SJCRH30 (cell line): ENCODE data around the gene AKNA. TPM values are rescaled to one million over a fixed set of nuclear protein-coding genes. Genes with fewer than 3 reads are reported as not detected.
"Not testable (repeated sequence)": the region's sequence is repeated elsewhere in the genome, so short reads cannot be mapped to it uniquely, and the experiment has no call there.

ENCODE experiments used
- DNase-seq, 2 experiments: peaks; one replicate each; pipeline ENCODE4 v3.0.0-alpha.2; 2015 to 2020
- H3K27ac ChIP-seq: fragments of 250-450 bp; sonication (Bioruptor Pico); 2 replicates; pipeline ENCODE4 v1.5.1; 2020; ENCODE audit warnings: mild to moderate bottlenecking, moderate library complexity
- H3K27me3 ChIP-seq: fragments of 250-450 bp; sonication (Bioruptor Pico); 2 replicates; pipeline ENCODE4 v1.5.1; 2020; ENCODE audit warnings: mild to moderate bottlenecking, moderate library complexity
- H3K36me3 ChIP-seq: fragments of 250-450 bp; sonication (Bioruptor Pico); 2 replicates; pipeline ENCODE4 v1.5.1; 2020; ENCODE audit warnings: mild to moderate bottlenecking, moderate library complexity
- H3K4me1 ChIP-seq: fragments of 250-450 bp; sonication (Bioruptor Pico); 2 replicates; pipeline ENCODE4 v1.5.1; 2020; ENCODE audit warnings: mild to moderate bottlenecking, moderate library complexity
- H3K4me3 ChIP-seq: fragments of 250-450 bp; sonication (Bioruptor Pico); 2 replicates; pipeline ENCODE4 v1.5.1; 2020; ENCODE audit warnings: mild to moderate bottlenecking, moderate library complexity
- H3K9me3 ChIP-seq: fragments of 250-450 bp; sonication (Bioruptor Pico); replicated peaks from 2 replicates; pipeline ENCODE4 v1.5.1; 2020; ENCODE audit warnings: mild to moderate bottlenecking, moderate library complexity
- total RNA-seq: library from RNA; depleted of rRNA; stranded (reverse); fragments of >200 nt; shearing (Covaris generic); gene quantifications from 2 replicates; pipeline ENCODE4 v1.2.3, GENCODE V29; 2014

The AKNA gene
- total RNA-seq, 1 experiment from 2014 or later, result 3.1 TPM

DNA sequence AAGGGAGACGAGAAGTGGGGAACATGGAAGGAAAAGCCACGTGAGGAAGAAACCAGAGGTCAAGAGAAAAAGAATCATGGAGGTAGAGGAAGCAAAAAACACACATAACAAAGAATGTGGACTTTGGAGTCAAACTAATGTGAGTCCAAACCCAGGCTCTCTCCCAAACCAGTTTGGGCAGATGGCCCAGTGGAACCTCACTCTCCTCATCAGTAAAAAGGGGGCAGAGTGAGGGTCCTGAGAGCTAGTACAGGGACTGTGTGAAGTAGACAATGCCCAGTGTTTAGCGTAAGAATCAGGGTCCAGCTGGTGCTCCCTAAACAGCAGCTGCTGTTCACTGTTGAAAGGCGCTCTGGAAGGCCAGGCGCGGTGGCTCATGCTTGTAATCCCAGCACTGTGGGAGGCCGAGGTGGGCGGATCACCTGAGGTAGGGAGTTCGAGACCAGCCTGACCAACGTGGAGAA lies 59.4 kb downstream of the AKNA start:
- H3K4me1 ChIP-seq, DNase-seq, H3K36me3 ChIP-seq, H3K4me3 ChIP-seq, H3K27me3 ChIP-seq, H3K27ac ChIP-seq, H3K9me3 ChIP-seq: not testable (repeated sequence)

DNA sequence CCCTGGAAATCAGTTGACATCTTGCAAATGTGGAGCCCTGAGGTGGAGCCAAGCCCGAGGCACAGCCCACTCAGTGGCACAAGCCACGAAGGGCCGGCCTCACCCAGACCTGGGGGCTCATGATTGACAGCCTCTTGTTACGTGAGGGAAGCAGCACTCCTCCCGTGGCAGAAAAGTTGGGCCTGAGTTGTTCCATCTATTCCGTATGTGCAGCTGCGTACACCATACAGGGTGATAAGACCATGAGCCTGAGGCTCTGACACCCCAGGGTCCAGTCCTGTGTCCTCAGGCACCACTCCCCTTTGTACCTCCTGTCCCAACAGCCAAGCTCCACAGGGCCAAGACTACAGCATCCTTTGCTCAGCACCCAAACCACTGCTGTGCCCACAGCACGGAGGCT lies 60.0 kb downstream of the AKNA start:
- Histone ChIP-seq H3K4me1 (no peaks in the 10 kb centered on the region), H3K9me3 (no peaks in the 10 kb centered on the region), H3K36me3 (no peaks in the 10 kb centered on the region), H3K4me3 (no peak overlapping the region), H3K27me3 (peaks cover 2% of the 10 kb centered on the region; the same call in 1 of the 2 replicates), H3K27ac (no peak overlapping the region)
- no peak for DNase-seq

DNA sequence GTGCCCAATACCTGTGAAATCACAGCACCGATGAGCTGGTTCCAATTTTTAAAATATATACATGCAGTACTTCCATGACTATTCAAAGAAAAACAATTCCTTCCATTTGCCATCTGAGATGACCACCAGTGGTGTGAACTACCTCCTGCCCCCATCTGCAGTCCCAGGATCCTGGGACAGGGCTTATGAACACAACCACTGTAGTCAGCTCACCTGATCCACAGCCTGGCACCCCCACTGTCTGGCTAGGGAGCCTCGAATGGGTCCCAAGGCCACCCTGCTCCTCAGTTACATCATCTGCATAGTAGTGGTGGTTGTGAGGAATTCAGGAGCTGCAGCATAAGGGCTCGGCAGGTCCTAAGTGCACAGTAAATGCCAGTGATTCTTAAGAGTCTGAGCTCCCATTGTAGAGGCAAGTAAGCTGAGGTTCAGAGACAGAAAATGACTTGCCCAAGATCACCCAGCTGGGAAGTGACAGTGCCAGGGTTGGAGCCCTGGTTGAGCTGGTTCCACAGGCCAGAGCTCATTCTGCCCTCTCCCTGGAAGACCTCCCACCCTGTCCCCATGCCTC lies 62.0 kb downstream of the AKNA start:
- not testable (repeated sequence) for H3K4me1 ChIP-seq, H3K36me3 ChIP-seq, H3K9me3 ChIP-seq, H3K27ac ChIP-seq, H3K27me3 ChIP-seq, H3K4me3 ChIP-seq, DNase-seq

DNA sequence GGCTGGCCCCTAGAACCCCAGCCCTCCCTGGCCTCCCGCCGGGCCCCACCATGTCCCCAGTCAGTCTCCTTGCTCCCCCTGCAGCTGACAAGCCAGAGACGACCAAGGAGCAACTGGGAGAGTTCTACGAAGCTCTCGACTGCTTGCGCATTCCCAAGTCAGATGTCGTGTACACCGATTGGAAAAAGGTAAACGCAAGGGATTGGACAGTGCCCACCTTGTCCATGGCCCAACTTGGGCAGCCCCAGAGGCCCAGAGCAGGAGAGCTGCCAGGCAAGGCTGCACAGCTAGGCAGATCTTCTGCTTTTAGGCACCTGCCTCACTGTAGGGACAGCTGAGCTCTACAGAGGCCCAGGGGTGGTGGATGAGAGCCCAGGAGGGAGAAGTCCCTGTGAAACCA lies 62.8 kb downstream of the AKNA start:
- H3K27me3 ChIP-seq, DNase-seq, H3K27ac ChIP-seq, H3K36me3 ChIP-seq, H3K9me3 ChIP-seq, H3K4me1 ChIP-seq, H3K4me3 ChIP-seq: not testable (repeated sequence)

DNA sequence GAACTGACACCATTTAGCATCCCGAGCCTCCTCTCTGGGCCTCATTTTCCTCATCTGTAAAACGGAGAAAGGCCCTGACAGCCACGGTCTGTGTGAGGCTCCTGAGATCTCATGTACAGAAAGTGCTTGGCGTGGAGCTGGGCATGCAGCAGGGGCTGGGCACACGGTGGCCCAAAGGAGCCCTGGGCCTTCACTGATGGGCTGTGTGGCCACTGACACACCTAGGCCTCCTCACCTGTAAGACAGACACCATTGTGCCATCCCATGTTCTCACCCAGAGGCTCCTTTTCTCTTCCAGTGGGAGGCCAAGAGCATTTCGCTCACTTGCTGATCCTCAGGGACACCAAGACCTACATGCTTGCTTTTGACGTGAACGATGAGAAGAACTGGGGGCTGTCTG lies 63.3 kb downstream of the AKNA start:
- H3K36me3 ChIP-seq, result no peaks in the 10 kb centered on the region
- no peak for DNase-seq
- no peaks in the 10 kb centered on the region for H3K9me3 ChIP-seq
- no peaks in the 10 kb centered on the region for H3K4me1 ChIP-seq
- no peak overlapping the region for H3K27ac ChIP-seq
- no peak overlapping the region for H3K4me3 ChIP-seq
- H3K27me3 ChIP-seq, result no peaks in the 10 kb centered on the region

DNA sequence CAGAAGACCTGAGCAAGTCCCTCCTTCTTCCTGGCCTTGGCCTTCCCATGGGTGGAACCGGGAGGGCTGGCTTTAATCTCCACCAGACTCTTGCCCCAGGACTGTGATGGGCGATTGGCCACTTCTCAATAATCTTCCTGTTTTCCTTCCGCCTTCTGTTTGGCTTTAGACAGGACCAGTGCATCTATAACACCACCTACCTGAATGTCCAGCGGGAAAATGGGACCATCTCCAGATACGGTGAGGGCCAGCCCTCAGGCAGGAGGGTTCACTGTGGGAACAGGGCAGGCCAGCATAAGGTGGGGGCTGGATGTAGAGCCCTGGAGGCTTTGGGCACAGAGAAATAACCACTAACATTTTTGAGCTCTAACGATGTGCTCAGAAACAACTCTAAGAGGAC lies 63.9 kb downstream of the AKNA start:
- H3K4me1 ChIP-seq, H3K9me3 ChIP-seq, H3K36me3 ChIP-seq, H3K4me3 ChIP-seq, DNase-seq, H3K27ac ChIP-seq, H3K27me3 ChIP-seq: not testable (repeated sequence)

DNA sequence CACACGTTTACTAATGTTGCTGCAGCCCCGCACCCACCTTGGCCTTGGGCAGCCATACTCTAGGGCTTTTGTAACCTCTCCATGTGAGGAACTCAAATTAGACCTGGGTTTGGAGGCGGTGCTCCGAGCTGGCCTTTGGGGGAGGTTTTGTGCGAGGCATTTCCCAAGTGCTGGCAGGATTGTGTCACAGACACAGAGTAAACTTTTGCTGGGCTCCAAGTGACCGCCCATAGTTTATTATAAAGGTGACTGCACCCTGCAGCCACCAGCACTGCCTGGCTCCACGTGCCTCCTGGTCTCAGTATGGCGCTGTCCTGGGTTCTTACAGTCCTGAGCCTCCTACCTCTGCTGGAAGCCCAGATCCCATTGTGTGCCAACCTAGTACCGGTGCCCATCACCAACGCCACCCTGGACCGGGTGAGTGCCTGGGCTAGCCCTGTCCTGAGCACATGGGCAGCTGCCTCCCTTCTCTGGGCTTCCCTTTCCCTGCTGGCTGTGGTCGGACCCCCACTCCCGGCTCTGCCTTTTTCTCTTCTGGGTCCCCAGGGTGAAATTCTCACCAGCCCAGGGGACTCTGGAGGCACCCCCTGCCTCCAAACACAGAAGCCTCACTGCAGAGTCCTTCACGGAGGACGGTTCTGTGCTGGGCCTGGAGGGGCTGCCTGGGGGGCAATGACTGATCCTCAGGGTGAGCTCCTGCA lies 64.8 kb downstream of the AKNA start, which contains the start of gene ORM1:
Gene ORM1 (plus strand): TSS at position 268 of the 701 bp plus-strand sequence. CDS start 36 bp downstream, at position 304.
- not testable (repeated sequence) for H3K27ac ChIP-seq, H3K27me3 ChIP-seq, H3K36me3 ChIP-seq, DNase-seq, H3K9me3 ChIP-seq, H3K4me3 ChIP-seq, H3K4me1 ChIP-seq

DNA sequence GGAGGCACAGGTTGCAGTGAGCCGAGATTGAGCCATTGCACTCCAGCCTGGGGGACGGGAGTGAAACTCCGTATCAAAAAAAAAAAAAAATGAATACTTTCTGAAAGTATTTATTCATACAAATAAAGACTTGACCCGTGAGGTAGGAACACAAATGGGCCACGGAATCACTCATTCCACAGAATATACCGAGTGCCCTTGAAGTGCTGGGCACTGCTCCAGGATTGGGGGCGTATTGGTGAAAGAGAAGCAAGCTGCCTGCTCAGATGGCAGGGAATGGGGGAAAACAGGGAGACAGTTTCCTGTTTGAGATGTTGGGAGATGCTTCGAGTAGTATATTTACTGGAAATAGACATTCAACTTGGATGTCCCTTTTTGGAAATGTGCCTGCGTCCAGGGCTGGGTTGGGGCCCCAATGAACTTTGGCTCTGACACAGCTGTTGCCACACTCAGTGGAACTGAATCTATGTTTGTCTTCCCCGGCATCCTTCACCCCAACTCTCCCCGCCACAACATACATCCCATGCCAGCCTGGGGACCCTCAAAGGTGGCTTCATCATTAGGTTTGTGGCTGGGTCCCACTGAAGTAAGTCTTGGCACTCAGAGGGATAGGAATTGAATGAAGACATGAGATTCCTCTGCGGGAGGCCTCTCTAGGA lies 65.5 kb downstream of the AKNA start:
- H3K4me3 ChIP-seq, H3K36me3 ChIP-seq, H3K27me3 ChIP-seq, H3K9me3 ChIP-seq, H3K4me1 ChIP-seq, DNase-seq, H3K27ac ChIP-seq: not testable (repeated sequence)

DNA sequence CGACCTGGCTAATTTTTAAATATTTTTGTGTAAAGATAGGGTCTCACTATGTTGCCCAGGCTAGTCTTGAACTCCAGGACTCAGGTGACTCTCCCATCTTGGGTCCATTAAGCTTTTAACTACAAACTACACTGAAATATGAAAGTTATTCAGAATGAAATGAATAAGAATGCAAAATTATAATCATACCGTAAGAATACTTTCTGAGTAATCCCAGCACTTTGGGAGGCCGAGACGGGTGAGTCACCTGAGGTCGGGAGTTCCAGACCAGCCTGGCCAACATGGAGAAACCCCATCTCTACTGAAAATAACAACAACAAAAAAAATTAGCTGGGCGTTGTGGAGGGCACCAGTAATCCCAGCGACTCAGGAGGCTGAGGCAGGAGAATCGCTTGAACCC lies 66.0 kb downstream of the AKNA start:
- DNase-seq, result no peak

DNA sequence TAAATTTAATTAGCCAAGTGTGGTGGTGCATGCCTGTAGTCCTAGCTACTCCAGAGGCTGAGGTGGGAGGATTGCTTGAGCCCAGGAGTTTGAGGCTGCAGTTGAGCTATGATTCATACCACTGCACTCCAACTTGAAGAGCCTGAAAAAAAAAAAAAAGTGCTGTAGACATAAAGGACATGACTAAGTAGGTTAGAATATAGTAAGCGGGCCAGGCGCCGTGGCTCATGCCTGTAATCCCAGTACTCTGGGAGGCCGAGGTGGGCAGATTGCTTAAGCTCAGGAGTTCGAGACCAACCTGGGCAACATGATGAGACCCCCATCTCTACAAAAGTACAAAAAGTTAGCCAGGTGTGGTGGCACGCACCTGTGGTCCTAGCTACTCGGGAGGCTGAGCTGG lies 67.1 kb downstream of the AKNA start:
- H3K27me3 ChIP-seq, H3K4me3 ChIP-seq, H3K27ac ChIP-seq, H3K4me1 ChIP-seq, H3K36me3 ChIP-seq, H3K9me3 ChIP-seq, DNase-seq: not testable (repeated sequence)

More for the DNA sequence above, 66.0 kb downstream of the AKNA start:
- Histone ChIP-seq H3K36me3 (no peaks in the 10 kb centered on the region), H3K27me3 (no peaks in the 10 kb centered on the region; the same call in 1 of the 2 replicates), H3K4me1 (no peaks in the 10 kb centered on the region), H3K9me3 (no peaks in the 10 kb centered on the region), H3K27ac (no peak overlapping the region), H3K4me3 (no peak overlapping the region)

DNA sequence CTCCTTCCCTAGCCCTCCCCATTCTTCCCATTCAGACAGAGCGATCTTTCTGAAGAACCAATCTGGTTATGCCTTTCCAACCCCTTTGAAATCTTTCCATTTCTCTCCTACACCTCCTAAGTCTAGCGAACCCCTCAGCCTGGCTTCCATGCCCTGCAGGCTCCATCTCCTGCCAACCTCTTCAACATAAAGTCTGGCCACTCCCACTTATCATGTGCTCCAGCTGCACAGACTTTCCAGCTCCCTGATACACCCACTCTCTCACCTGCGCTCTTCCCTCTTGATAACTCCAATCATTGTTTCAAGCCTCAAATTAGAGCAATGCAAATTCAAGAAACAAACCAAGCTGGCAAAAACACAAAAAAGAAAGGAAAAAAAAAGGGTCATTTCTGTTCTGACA lies 68.6 kb downstream of the AKNA start:
- H3K27ac ChIP-seq, result no peak overlapping the region
- no peaks in the 10 kb centered on the region; the same call in 1 of the 2 replicates for H3K27me3 ChIP-seq
- H3K4me1 ChIP-seq, result no peaks in the 10 kb centered on the region
- H3K4me3 ChIP-seq, result no peak overlapping the region
- H3K9me3 ChIP-seq, result no peaks in the 10 kb centered on the region
- no peak for DNase-seq
- no peaks in the 10 kb centered on the region for H3K36me3 ChIP-seq

DNA sequence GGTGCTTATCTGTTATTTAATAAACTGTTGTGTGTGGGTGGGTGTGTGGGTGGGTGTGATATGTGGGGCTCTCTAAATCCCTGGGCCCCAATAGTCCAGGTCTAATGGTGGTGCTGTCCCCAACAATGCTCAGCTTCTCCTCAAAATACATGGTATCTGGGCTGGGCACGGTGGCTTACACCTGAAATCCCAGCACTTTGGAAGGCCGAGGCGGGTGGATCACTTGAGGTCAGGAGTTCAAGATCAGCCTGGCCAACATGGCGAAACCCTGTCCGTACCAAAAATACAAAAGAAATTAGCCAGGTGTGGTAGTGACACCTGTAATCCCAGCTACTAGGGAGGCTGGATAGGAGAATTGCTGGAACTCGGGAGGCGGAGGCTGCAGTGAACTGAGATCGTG lies 69.4 kb downstream of the AKNA start:
- H3K4me3 ChIP-seq, result no peak overlapping the region
- H3K9me3 ChIP-seq, result no peaks in the 10 kb centered on the region
- no peak for DNase-seq
- H3K27ac ChIP-seq, result no peak overlapping the region
- no peaks in the 10 kb centered on the region; the same call in 1 of the 2 replicates for H3K27me3 ChIP-seq
- no peaks in the 10 kb centered on the region for H3K4me1 ChIP-seq
- no peaks in the 10 kb centered on the region for H3K36me3 ChIP-seq

DNA sequence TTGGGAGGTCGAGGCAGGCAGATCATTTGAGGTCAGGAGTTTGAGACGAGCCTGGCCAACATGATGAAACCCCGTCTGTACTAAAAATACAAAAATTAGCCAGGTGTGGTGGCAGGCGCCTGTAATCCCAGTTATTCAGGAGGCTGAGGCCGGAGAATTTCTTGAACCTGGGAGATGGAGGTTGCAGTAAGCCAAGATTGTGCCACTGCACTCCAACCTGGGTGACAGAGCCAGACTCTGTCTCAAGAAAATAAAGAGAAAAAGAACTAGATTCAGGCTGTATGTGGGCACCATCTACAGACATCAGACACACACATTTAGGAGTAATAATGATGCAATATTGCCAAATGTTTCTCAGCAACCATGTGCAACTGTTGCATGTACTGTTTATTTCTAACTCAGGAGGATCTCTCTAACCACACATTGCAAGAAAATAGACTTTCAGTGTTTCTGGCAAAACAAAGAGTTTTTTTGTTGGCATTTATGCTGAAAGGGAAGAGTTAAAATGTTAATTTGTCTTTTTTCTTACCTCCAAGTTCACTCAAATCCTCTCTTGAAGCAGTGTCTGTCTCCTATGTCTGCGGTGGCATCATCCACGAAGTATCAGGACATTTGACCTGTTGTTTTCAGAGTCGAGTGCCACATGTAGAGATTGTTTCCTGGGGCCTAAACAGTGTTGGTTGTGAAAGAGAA lies 70.0 kb downstream of the AKNA start:
- DNase-seq, result no peak
- H3K27ac ChIP-seq, result no peak overlapping the region
- H3K9me3 ChIP-seq, result no peaks in the 10 kb centered on the region
- H3K4me1 ChIP-seq, result no peaks in the 10 kb centered on the region
- no peaks in the 10 kb centered on the region for H3K36me3 ChIP-seq
- no peaks in the 10 kb centered on the region; the same call in 1 of the 2 replicates for H3K27me3 ChIP-seq
- H3K4me3 ChIP-seq, result no peak overlapping the region

DNA sequence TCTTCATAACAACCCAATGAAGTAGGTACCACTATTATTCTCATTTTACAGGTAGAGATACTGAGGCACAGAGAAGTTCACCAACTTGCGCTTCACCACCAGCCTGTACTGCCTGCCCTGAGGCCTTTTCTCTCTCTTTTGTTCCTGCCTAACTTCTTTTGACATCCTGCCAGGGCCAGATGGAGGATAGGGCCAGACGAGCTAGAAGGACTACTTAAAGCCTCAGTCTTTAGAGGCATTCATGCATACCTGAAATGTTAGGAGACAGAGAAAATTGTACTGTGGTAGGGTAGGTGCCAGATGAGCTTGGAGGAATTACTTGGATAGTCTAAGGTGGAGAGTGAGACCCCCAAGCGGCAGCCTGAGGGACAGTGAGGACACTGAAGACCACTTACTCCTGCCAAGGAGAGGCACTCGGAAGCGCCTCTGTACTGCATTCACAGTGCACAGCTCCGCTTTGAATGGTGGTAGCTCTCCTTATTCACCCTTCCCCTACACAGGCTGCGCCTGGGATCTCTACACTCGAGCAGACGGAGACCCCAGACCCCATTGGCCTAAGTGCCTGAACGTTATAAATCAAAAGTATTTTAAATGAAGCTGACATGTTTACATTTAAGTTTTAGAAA lies 71.1 kb downstream of the AKNA start:
- Histone ChIP-seq H3K4me3 (no peak overlapping the region), H3K36me3 (no peaks in the 10 kb centered on the region), H3K27me3 (no peaks in the 10 kb centered on the region; the same call in 1 of the 2 replicates), H3K9me3 (no peaks in the 10 kb centered on the region), H3K4me1 (no peaks in the 10 kb centered on the region), H3K27ac (no peak overlapping the region)
- no peak for DNase-seq
